Loucy (cell line): ENCODE data around the gene HSBP1L1.

Experiments
- H2AFZ ChIP-seq: fragments of 200-600 bp; sonication (generic); 2 replicates; pipeline ENCODE4 v1.6.0; 2016; ENCODE audit warnings: antibody characterized with exemption, mild to moderate bottlenecking, low read length, moderate library complexity
- H3F3A ChIP-seq: fragments of 200-600 bp; 2 replicates; pipeline ENCODE4 v1.6.0; 2016; ENCODE audit warnings: antibody characterized with exemption, low read depth, mild to moderate bottlenecking
- H3K27me3 ChIP-seq: fragments of 200-600 bp; sonication (generic); 2 replicates; pipeline ENCODE4 v1.6.1; 2014; ENCODE audit warnings: low read length, mild to moderate bottlenecking; ENCODE audit not compliant: insufficient read depth, poor library complexity, severe bottlenecking
- H3K36me3 ChIP-seq: fragments of 200-600 bp; sonication (generic); 2 replicates; pipeline ENCODE4 v1.6.1; 2016; ENCODE audit warnings: low read length; ENCODE audit not compliant: insufficient read depth
- H3K4me1 ChIP-seq: fragments of 200-600 bp; sonication (generic); 2 replicates; pipeline ENCODE4 v1.5.1; 2014; ENCODE audit warnings: low read length, mild to moderate bottlenecking; ENCODE audit not compliant: insufficient read depth, poor library complexity, severe bottlenecking
- H3K4me2 ChIP-seq: fragments of 200-600 bp; sonication (generic); 2 replicates; pipeline ENCODE4 v1.6.0; 2014; ENCODE audit warnings: antibody characterized with exemption, low read length, low read depth, mild to moderate bottlenecking; ENCODE audit not compliant: poor library complexity, severe bottlenecking
- H3K4me3 ChIP-seq: fragments of 200-600 bp; sonication (generic); 2 replicates; pipeline ENCODE4 v1.5.1; 2014; ENCODE audit warnings: low read length, mild to moderate bottlenecking, mixed read lengths; ENCODE audit not compliant: poor library complexity, severe bottlenecking
- H3K79me2 ChIP-seq: fragments of 200-600 bp; sonication (generic); 2 replicates; pipeline ENCODE4 v1.6.1; 2014; ENCODE audit warnings: low read length; ENCODE audit not compliant: insufficient read depth
- H3K9ac ChIP-seq: fragments of 200-600 bp; sonication (generic); 2 replicates; pipeline ENCODE4 v1.6.0; 2014; ENCODE audit warnings: mild to moderate bottlenecking, low read depth, low read length, moderate library complexity; ENCODE audit not compliant: poor library complexity, severe bottlenecking
- H3K9me2 ChIP-seq: fragments of 200-600 bp; sonication (generic); replicated peaks from 2 replicates; pipeline ENCODE4 v1.6.1; 2016; ENCODE audit warnings: low read depth, low read length, mixed read lengths
- H3K9me3 ChIP-seq: fragments of 200-600 bp; sonication (generic); 2 replicates; pipeline ENCODE4 v1.6.1; 2014; ENCODE audit warnings: mild to moderate bottlenecking, antibody characterized with exemption, low read length, low read depth; ENCODE audit not compliant: insufficient read depth
- H4K20me1 ChIP-seq: fragments of 200-600 bp; sonication (generic); 2 replicates; pipeline ENCODE4 v1.6.0; 2014; ENCODE audit warnings: antibody characterized with exemption, low read length, mild to moderate bottlenecking; ENCODE audit not compliant: insufficient read depth, poor library complexity, severe bottlenecking
- CTCF ChIP-seq: fragments of 200-600 bp; sonication (generic); conservative IDR thresholded peaks from 2 replicates; pipeline ENCODE4 v1.5.1; 2014; ENCODE audit warnings: mild to moderate bottlenecking, antibody characterized with exemption, low read length
- EZH2phosphoT487 ChIP-seq: fragments of 200-600 bp; IDR thresholded peaks from 2 replicates; pipeline ENCODE4 v1.6.1; 2018; ENCODE audit warnings: antibody characterized with exemption, mild to moderate bottlenecking, moderate library complexity, borderline replicate concordance

Gene HSBP1L1

DNA sequence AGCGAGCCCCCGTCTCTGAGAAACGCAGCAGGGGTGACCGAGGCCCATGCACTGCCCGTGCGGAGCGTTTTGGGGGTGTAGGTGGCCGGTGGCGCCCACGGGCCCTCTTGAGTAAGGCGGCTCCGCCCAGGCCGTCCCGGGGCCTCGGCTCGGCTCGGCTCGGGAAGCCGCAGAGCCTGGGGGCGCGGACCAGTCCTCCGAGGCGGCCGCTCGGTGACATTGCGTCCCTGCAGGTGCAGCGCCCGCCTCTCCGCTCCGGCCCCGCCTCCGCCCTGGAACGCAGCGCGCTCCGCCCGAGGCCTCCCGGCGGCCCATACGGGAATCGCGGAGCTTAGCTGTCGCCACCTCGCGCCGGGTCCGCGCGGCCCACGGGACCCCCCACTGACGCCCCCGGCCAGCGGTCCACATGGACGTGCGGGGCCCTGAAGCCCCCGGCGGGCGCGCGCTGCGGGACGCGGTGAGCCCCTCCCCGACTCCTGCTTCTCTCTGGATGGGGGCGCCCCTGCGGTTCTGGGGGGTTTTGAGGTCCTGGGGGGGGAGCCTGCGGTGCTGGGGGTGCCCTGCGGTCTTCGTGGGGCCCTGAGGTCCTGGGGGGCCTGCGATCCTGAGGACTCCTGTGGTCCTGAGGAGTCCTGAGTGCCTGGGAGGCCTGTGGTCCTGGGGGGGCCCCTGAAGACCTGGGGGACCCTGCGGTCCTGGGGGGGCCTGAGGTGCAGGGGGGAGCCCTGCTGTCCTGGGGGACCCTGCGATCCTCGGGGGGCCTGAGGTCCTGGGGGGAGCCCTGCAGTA, at the start of gene HSBP1L1:
Gene HSBP1L1 (plus strand): TSS at position 314 of the 789 bp plus-strand sequence. CDS start 93 bp downstream, at position 407.
- no peak within 1 kb of the TSS for H3K4me3 ChIP-seq
- H2AFZ ChIP-seq = no peak within 1 kb of the TSS
- no peaks in the 10 kb centered on the region for H3K36me3 ChIP-seq
- peaks cover 13% of the 10 kb centered on the region for H3K4me1 ChIP-seq
- H4K20me1 ChIP-seq = no peaks in the 10 kb centered on the region
- H3K9me3 ChIP-seq = no peaks in the 10 kb centered on the region
- no peaks in the 10 kb centered on the region for H3F3A ChIP-seq
- TF ChIP-seq EZH2phosphoT487 (no peak), CTCF (no peak)
- H3K4me2 ChIP-seq = no peak within 1 kb of the TSS
- H3K79me2 ChIP-seq = no peaks in the 10 kb centered on the region
- H3K9ac ChIP-seq = no peak within 1 kb of the TSS
- H3K9me2 ChIP-seq = no peaks in the 10 kb centered on the region
- no peaks in the 10 kb centered on the region for H3K27me3 ChIP-seq

GRCh38 chr18:79915161-79916127, 49.0 kb upstream of the HSBP1L1 start:
- H3F3A ChIP-seq = no peaks in the 10 kb centered on the region
- no peaks in the 10 kb centered on the region for H3K4me1 ChIP-seq
- no peaks in the 10 kb centered on the region for H3K27me3 ChIP-seq
- TF ChIP-seq EZH2phosphoT487 (no peak), CTCF (no peak)
- peaks cover 28% of the 10 kb centered on the region; the same call in 1 of the 2 replicates for H3K36me3 ChIP-seq
- H3K4me3 ChIP-seq = no peak overlapping the region
- H2AFZ ChIP-seq = no peak overlapping the region
- no peaks in the 10 kb centered on the region for H4K20me1 ChIP-seq
- H3K4me2 ChIP-seq = no peak overlapping the region
- no peaks in the 10 kb centered on the region for H3K9me2 ChIP-seq
- H3K9me3 ChIP-seq = no peaks in the 10 kb centered on the region
- H3K9ac ChIP-seq = no peak overlapping the region
- no peaks in the 10 kb centered on the region for H3K79me2 ChIP-seq

GRCh38 chr18:79916128-79916494, 48.3 kb upstream of the HSBP1L1 start:
- H3K9ac ChIP-seq = no peak overlapping the region
- H3K27me3 ChIP-seq = no peaks in the 10 kb centered on the region
- H4K20me1 ChIP-seq = no peaks in the 10 kb centered on the region
- no peak overlapping the region for H2AFZ ChIP-seq
- no peaks in the 10 kb centered on the region for H3K79me2 ChIP-seq
- no peaks in the 10 kb centered on the region for H3K9me2 ChIP-seq
- TF ChIP-seq EZH2phosphoT487 = no peak
- no peaks in the 10 kb centered on the region for H3F3A ChIP-seq
- peaks cover 28% of the 10 kb centered on the region; the same call in 1 of the 2 replicates for H3K36me3 ChIP-seq
- H3K4me2 ChIP-seq = no peak overlapping the region
- H3K9me3 ChIP-seq = no peaks in the 10 kb centered on the region
- no peaks in the 10 kb centered on the region for H3K4me1 ChIP-seq
- no peak overlapping the region for H3K4me3 ChIP-seq
